Testis (tissue), 2 donors: ENCODE results near the gene HSD17B12.

ENCODE experiments used
- POLR2A ChIP-seq: fragments of 450-650 bp; IDR thresholded peaks from one replicate; pipeline ENCODE4 v1.6.1; 2017; ENCODE audit warnings: antibody characterized with exemption, mild to moderate bottlenecking, moderate library complexity
- TF ChIP-seq, protein P1 (sequence below), 3 experiments: fragments of 450-650 bp in 2 of 3; fragments of 200-600 bp in 1 of 3; sonication (generic) in 1 of 3; IDR thresholded peaks; one replicate each; pipeline ENCODE4 v1.5.1; 2016 to 2019; ENCODE audit warnings: antibody characterized with exemption in 3 of 3, mild to moderate bottlenecking in 2 of 3, moderate library complexity in 1 of 3

DNA sequence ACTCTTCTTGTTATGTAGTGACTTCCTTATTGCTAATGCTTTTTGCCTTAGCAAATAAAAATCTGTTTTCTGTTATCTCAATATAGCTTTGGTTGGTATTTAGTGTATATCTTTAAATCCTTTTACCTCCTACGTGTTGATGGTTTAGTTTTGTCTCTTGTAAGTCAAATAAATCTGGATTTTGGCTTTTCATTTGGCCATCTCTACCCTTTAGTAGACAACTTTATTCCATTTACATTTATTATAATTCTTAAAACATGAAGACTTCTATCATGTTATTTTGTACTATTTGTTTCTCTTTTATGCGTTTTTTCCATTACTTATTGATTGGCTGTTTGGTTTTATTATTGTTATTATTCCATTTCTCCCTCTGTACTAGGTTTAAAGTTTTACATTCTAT lies 180.6 kb downstream of the HSD17B12 start:
- TF ChIP-seq, protein P1, sequence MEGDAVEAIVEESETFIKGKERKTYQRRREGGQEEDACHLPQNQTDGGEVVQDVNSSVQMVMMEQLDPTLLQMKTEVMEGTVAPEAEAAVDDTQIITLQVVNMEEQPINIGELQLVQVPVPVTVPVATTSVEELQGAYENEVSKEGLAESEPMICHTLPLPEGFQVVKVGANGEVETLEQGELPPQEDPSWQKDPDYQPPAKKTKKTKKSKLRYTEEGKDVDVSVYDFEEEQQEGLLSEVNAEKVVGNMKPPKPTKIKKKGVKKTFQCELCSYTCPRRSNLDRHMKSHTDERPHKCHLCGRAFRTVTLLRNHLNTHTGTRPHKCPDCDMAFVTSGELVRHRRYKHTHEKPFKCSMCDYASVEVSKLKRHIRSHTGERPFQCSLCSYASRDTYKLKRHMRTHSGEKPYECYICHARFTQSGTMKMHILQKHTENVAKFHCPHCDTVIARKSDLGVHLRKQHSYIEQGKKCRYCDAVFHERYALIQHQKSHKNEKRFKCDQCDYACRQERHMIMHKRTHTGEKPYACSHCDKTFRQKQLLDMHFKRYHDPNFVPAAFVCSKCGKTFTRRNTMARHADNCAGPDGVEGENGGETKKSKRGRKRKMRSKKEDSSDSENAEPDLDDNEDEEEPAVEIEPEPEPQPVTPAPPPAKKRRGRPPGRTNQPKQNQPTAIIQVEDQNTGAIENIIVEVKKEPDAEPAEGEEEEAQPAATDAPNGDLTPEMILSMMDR (IDR thresholded peaks at IDR 0.05) = no peak
- TF ChIP-seq POLR2A = no peak
